Astrocyte (in vitro differentiated cells and primary cell): ENCODE measurements around the gene DRC7. TPM values are rescaled to one million over a fixed set of nuclear protein-coding genes. Genes with fewer than 3 reads are reported as not detected.

ENCODE experiments used
- DNase-seq: peaks from one replicate; pipeline ENCODE4 v3.0.0-alpha.2; 2010; ENCODE audit warnings: low read depth
- FAIRE-seq: peaks from 2 replicates; lab custom pipeline; 2011; peaks lifted over from hg19 to GRCh38; lab: Jason Lieb, UNC
- H2AFZ ChIP-seq: 2 replicates; pipeline ENCODE4 v1.6.0; 2012; ENCODE audit warnings: low read depth, low read length, inconsistent platforms
- H3K27ac ChIP-seq: 2 replicates; pipeline ENCODE4 v1.5.1; 2011; ENCODE audit warnings: low read depth, low read length, inconsistent platforms
- H3K27me3 ChIP-seq: 2 replicates; pipeline ENCODE4 v1.6.0; 2011; ENCODE audit warnings: low read length, inconsistent platforms; ENCODE audit not compliant: insufficient read depth
- H3K36me3 ChIP-seq: 2 replicates; pipeline ENCODE4 v1.5.1; 2011; ENCODE audit warnings: low read length, inconsistent platforms; ENCODE audit not compliant: insufficient read depth
- H3K4me1 ChIP-seq: 2 replicates; pipeline ENCODE4 v1.5.1; 2011; ENCODE audit warnings: low read length, inconsistent platforms; ENCODE audit not compliant: insufficient read depth
- H3K4me2 ChIP-seq: 2 replicates; pipeline ENCODE4 v1.6.0; 2012; ENCODE audit warnings: low read length, inconsistent platforms
- H3K4me3 ChIP-seq: 2 replicates; pipeline ENCODE4 v1.5.1; 2011; ENCODE audit warnings: low read depth, mild to moderate bottlenecking, low read length, inconsistent platforms; ENCODE audit not compliant: insufficient read depth
- H3K79me2 ChIP-seq: 2 replicates; pipeline ENCODE4 v1.6.0; 2012; ENCODE audit warnings: mild to moderate bottlenecking, low read length, inconsistent platforms; ENCODE audit not compliant: insufficient read depth
- H3K9ac ChIP-seq: 2 replicates; pipeline ENCODE4 v1.6.0; 2012; ENCODE audit warnings: mild to moderate bottlenecking, low read length, inconsistent platforms
- H3K9me3 ChIP-seq: 2 replicates; pipeline ENCODE4 v1.5.1; 2012; ENCODE audit warnings: low read depth, mild to moderate bottlenecking, low read length, inconsistent platforms; ENCODE audit not compliant: insufficient read depth
- H4K20me1 ChIP-seq: 2 replicates; pipeline ENCODE4 v1.6.0; 2012; ENCODE audit warnings: low read length, inconsistent platforms; ENCODE audit not compliant: insufficient read depth
- H3K27ac Mint-ChIP-seq: one replicate; pipeline ENCODE4 v1.8.0; 2021; ENCODE audit warnings: mild to moderate bottlenecking, mixed read lengths; ENCODE audit not compliant: unreplicated experiment
- H3K27me3 Mint-ChIP-seq: one replicate; pipeline ENCODE4 v1.8.0; 2021; ENCODE audit warnings: low read depth, mixed read lengths; ENCODE audit not compliant: unreplicated experiment
- H3K36me3 Mint-ChIP-seq: one replicate; pipeline ENCODE4 v1.8.0; 2021; ENCODE audit warnings: low read depth, mixed read lengths; ENCODE audit not compliant: unreplicated experiment
- H3K4me1 Mint-ChIP-seq: one replicate; pipeline ENCODE4 v1.8.0; 2021; ENCODE audit warnings: low read depth, mixed read lengths; ENCODE audit not compliant: unreplicated experiment
- H3K4me3 Mint-ChIP-seq: one replicate; pipeline ENCODE4 v1.8.0; 2021; ENCODE audit warnings: mild to moderate bottlenecking, moderate library complexity, mixed read lengths; ENCODE audit not compliant: unreplicated experiment
- H3K9me3 Mint-ChIP-seq: one replicate; pipeline ENCODE4 v1.8.0; 2021; ENCODE audit warnings: mild to moderate bottlenecking, mixed read lengths; ENCODE audit not compliant: unreplicated experiment
- EZH2 ChIP-seq: IDR thresholded peaks from 2 replicates; pipeline ENCODE4 v1.6.1; 2012; ENCODE audit warnings: mild to moderate bottlenecking, low read length, inconsistent platforms; ENCODE audit not compliant: insufficient read depth
- total RNA-seq: library from RNA; stranded (reverse); gene quantifications from 2 replicates; pipeline ENCODE4 v1.2.1, GENCODE V29; 2021
- TF ChIP-seq, protein P1 (sequence below): IDR thresholded peaks from 2 replicates; pipeline ENCODE4 v1.5.1; 2011; ENCODE audit warnings: low read depth, mild to moderate bottlenecking, inconsistent platforms, low read length, moderate library complexity; ENCODE audit not compliant: insufficient read depth

The DRC7 gene
- total RNA-seq, 1 donor from 2014 or later, result not detected

DNA sequence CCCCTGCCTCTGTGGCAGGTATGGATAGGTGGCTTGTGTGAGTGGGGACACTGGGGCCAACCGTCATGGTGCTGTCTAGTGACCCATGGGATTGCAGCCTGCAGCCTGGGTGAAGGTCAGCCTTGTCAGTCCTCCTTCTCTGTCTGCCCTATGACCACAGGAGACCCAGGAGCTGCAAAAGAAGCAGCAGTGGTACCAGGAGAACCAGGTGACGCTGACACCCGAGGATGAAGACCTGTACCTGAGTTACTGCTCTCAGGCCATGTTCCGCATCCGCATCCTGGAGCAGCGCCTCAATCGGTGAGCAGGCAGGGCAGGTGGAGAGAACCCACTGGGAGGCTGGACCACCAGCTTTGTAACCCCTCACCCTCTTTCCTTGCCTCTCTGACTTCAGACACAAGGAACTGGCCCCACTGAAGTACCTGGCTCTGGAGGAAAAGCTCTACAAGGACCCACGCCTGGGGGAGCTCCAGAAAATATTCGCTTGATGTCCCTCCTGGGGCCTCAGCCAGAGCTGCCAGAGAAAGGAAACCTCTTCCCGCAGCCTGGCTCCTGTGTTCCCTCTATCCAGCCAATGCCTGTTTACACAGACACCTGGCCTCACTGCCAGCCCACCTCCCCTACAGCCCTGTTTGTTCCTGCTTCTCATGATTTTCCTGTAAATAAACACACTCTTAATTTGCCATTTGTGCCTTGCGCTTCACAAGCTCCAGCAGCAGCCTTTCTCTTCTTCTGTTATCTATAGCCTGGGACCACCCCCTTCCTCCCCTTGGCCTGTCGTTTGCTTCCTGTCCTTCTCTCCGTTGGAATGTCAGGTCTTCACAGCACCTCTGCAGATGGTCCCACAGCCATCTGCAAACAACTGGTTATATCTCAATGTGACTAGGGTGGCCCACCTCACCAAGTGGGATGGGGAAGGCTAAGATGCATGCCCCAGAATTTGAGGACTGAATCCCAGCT lies 36.4 kb downstream of the DRC7 start:
- Mint-ChIP-seq H3K9me3 (no peaks in the 10 kb centered on the region), H3K27me3 (peaks cover 2% of the 10 kb centered on the region), H3K36me3 (peaks cover 4% of the 10 kb centered on the region), H3K4me3 (no peak overlapping the region), H3K4me1 (peaks cover under 1% of the 10 kb centered on the region), H3K27ac (no peak overlapping the region)
- no peak overlapping the region for H3K9ac ChIP-seq
- DNase-seq, result no peak
- H3K4me3 ChIP-seq, result no peak overlapping the region
- peaks cover 9% of the 10 kb centered on the region for H3K4me1 ChIP-seq
- no peak overlapping the region for H3K4me2 ChIP-seq
- no peaks in the 10 kb centered on the region for H4K20me1 ChIP-seq
- no peaks in the 10 kb centered on the region for H3K36me3 ChIP-seq
- no peak overlapping the region for H2AFZ ChIP-seq
- H3K9me3 ChIP-seq, result no peaks in the 10 kb centered on the region
- no peak overlapping the region for H3K27ac ChIP-seq
- FAIRE-seq, result no peak
- H3K79me2 ChIP-seq, result no peaks in the 10 kb centered on the region
- TF ChIP-seq EZH2, result no peak
- TF ChIP-seq, protein P1, sequence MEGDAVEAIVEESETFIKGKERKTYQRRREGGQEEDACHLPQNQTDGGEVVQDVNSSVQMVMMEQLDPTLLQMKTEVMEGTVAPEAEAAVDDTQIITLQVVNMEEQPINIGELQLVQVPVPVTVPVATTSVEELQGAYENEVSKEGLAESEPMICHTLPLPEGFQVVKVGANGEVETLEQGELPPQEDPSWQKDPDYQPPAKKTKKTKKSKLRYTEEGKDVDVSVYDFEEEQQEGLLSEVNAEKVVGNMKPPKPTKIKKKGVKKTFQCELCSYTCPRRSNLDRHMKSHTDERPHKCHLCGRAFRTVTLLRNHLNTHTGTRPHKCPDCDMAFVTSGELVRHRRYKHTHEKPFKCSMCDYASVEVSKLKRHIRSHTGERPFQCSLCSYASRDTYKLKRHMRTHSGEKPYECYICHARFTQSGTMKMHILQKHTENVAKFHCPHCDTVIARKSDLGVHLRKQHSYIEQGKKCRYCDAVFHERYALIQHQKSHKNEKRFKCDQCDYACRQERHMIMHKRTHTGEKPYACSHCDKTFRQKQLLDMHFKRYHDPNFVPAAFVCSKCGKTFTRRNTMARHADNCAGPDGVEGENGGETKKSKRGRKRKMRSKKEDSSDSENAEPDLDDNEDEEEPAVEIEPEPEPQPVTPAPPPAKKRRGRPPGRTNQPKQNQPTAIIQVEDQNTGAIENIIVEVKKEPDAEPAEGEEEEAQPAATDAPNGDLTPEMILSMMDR, result no peak
- no peaks in the 10 kb centered on the region for H3K27me3 ChIP-seq

DNA sequence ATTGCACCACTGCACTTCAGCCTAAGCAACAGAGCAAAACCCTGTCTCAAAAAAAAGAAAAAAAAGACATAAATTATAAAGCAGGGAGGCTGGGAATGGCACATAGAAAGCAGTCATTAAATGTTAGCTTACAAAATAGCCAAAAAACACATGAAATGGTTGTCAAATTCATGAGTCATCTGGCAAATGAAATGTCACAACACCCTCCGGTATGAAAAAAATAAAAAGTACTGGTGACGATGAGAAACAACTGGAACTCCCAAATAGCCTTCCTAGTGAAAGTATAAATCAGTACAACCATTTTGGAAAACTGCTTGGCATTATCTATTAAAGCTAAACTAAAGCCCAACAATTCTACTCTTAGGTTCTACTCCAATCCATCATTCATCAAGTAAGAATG lies 37.4 kb downstream of the DRC7 start:
- TF ChIP-seq, protein P1, result no peak
- TF ChIP-seq EZH2, result no peak
- no peak overlapping the region for H3K4me2 ChIP-seq
- H3K27me3 ChIP-seq, result no peaks in the 10 kb centered on the region
- H3K9ac ChIP-seq, result no peak overlapping the region
- Mint-ChIP-seq H3K36me3 (peaks cover 4% of the 10 kb centered on the region), H3K4me3 (no peak overlapping the region), H3K27me3 (no peaks in the 10 kb centered on the region), H3K27ac (no peak overlapping the region), H3K9me3 (no peaks in the 10 kb centered on the region), H3K4me1 (peaks cover 10% of the 10 kb centered on the region)
- no peak overlapping the region for H3K4me3 ChIP-seq
- DNase-seq (no peak), FAIRE-seq (no peak)
- H3K79me2 ChIP-seq, result no peaks in the 10 kb centered on the region
- no peaks in the 10 kb centered on the region for H4K20me1 ChIP-seq
- H3K9me3 ChIP-seq, result no peaks in the 10 kb centered on the region
- peaks cover 19% of the 10 kb centered on the region for H3K4me1 ChIP-seq
- H3K36me3 ChIP-seq, result no peaks in the 10 kb centered on the region
- H3K27ac ChIP-seq, result no peak overlapping the region
- no peak overlapping the region for H2AFZ ChIP-seq

DNA sequence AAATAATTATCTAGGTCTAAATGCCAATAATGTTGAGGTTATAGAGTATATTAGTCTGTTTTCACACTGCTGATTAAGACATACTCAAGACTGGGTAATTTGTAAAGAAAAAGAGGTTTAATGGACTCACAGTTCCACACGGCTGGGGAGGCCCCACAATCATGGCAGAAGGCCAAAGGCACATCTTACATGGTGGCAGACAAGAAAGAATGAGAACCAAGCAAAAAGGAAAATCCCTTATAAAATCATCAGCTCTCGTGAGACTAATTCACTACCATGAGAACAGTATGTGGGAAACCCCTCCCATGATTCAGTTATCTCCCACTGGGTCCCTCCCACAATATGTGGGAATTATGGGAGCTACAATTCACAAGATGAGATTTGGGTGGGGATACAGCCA lies 38.1 kb downstream of the DRC7 start:
- H3K4me3 Mint-ChIP-seq, result no peak overlapping the region

More for the DNA sequence above, 38.1 kb downstream of the DRC7 start:
- H3K27ac ChIP-seq, result no peak overlapping the region
- H3K4me2 ChIP-seq, result no peak overlapping the region
- FAIRE-seq (no peak), DNase-seq (no peak)
- peaks cover 13% of the 10 kb centered on the region for H3K4me1 Mint-ChIP-seq
- no peak overlapping the region for H3K27ac Mint-ChIP-seq
- H2AFZ ChIP-seq, result no peak overlapping the region
- H3K9me3 Mint-ChIP-seq, result no peaks in the 10 kb centered on the region
- H3K4me1 ChIP-seq, result peaks cover 23% of the 10 kb centered on the region
- peaks cover 4% of the 10 kb centered on the region for H3K36me3 Mint-ChIP-seq
- no peaks in the 10 kb centered on the region for H3K27me3 ChIP-seq
- no peaks in the 10 kb centered on the region for H3K36me3 ChIP-seq
- no peaks in the 10 kb centered on the region for H3K79me2 ChIP-seq
- TF ChIP-seq, protein P1, result no peak
- TF ChIP-seq EZH2, result no peak
- H3K27me3 Mint-ChIP-seq, result no peaks in the 10 kb centered on the region
- no peaks in the 10 kb centered on the region for H3K9me3 ChIP-seq
- H3K9ac ChIP-seq, result no peak overlapping the region
- H3K4me3 ChIP-seq, result no peak overlapping the region
- no peaks in the 10 kb centered on the region for H4K20me1 ChIP-seq
